NCI-H2227 (cell line): ENCODE results near the gene LAMA2.

ENCODE experiments used
- DNase-seq: peaks from one replicate; lab custom pipeline; 2025; ENCODE audit not compliant: unreplicated experiment; lab: John Stamatoyannopoulos, UW

The LAMA2 gene

GRCh38 chr6:128899341-128900050 is 16.6 kb downstream of the LAMA2 start:
- no peak for DNase-seq

- DNase-seq = no peak
Observed at GRCh38 chr6:128903715-128904114, 20.8 kb downstream of the LAMA2 start.

GRCh38 chr6:128914051-128914450 is 31.1 kb downstream of the LAMA2 start:
- DNase-seq = no peak

GRCh38 chr6:128918886-128919285 is 35.9 kb downstream of the LAMA2 start:
- no peak for DNase-seq

GRCh38 chr6:128919412-128920180 is 36.7 kb downstream of the LAMA2 start:
- no peak for DNase-seq

- no peak for DNase-seq
Observed at GRCh38 chr6:128925765-128926164, 42.8 kb downstream of the LAMA2 start.

GRCh38 chr6:128929869-128930268 is 46.9 kb downstream of the LAMA2 start:
- no peak for DNase-seq

- no peak for DNase-seq
Observed at GRCh38 chr6:128930321-128930720, 47.4 kb downstream of the LAMA2 start.

- no peak for DNase-seq
Observed at GRCh38 chr6:128932061-128932460, 49.1 kb downstream of the LAMA2 start.

GRCh38 chr6:128950864-128951263 is 67.9 kb downstream of the LAMA2 start:
- no peak for DNase-seq

GRCh38 chr6:128952902-128953301 is 70.0 kb downstream of the LAMA2 start:
- DNase-seq = no peak

GRCh38 chr6:128954308-128955043 is 71.5 kb downstream of the LAMA2 start:
- DNase-seq = no peak

GRCh38 chr6:128963561-128963960 is 80.6 kb downstream of the LAMA2 start:
- DNase-seq = no peak

GRCh38 chr6:128964233-128964755 is 81.4 kb downstream of the LAMA2 start:
- no peak for DNase-seq

GRCh38 chr6:128964771-128965170 is 81.8 kb downstream of the LAMA2 start:
- DNase-seq = no peak

GRCh38 chr6:128966934-128967333 is 84.0 kb downstream of the LAMA2 start:
- DNase-seq = no peak

- no peak for DNase-seq
Observed at GRCh38 chr6:128979071-128979470, 96.1 kb downstream of the LAMA2 start.

GRCh38 chr6:128981716-128982115 is 98.8 kb downstream of the LAMA2 start:
- DNase-seq = no peak

- no peak for DNase-seq
Observed at GRCh38 chr6:128990360-128990759, 107.4 kb downstream of the LAMA2 start.

- DNase-seq = no peak
Observed at GRCh38 chr6:128990915-128991314, 108.0 kb downstream of the LAMA2 start.

GRCh38 chr6:128993166-128993565 is 110.2 kb downstream of the LAMA2 start:
- no peak for DNase-seq

- DNase-seq = no peak
Observed at GRCh38 chr6:128997880-128998279, 114.9 kb downstream of the LAMA2 start.
